ENCODE results near the gene TMEM54.
A peak's percentile ranks its signal among the peaks of the same experiment; 100 is the strongest.

The TMEM54 gene

GRCh38 chr1:32881871-32882850, 19.0 kb downstream of the TMEM54 start (continued):
- TF ChIP-seq, protein P1, sequence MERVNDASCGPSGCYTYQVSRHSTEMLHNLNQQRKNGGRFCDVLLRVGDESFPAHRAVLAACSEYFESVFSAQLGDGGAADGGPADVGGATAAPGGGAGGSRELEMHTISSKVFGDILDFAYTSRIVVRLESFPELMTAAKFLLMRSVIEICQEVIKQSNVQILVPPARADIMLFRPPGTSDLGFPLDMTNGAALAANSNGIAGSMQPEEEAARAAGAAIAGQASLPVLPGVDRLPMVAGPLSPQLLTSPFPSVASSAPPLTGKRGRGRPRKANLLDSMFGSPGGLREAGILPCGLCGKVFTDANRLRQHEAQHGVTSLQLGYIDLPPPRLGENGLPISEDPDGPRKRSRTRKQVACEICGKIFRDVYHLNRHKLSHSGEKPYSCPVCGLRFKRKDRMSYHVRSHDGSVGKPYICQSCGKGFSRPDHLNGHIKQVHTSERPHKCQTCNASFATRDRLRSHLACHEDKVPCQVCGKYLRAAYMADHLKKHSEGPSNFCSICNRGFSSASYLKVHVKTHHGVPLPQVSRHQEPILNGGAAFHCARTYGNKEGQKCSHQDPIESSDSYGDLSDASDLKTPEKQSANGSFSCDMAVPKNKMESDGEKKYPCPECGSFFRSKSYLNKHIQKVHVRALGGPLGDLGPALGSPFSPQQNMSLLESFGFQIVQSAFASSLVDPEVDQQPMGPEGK (tag by site-specific recombination; IDR thresholded peaks at IDR 0.05) = no peak
- TF ChIP-seq ZNF416 (tag by site-specific recombination; IDR thresholded peaks at IDR 0.05) = no peak

- TF ChIP-seq ZNF514 (tag by site-specific recombination; IDR thresholded peaks at IDR 0.05) (no peak), ZFHX2 (tag by site-specific recombination; conservative IDR thresholded peaks at IDR 0.05) (0 out of 2 replicates have a peak, but pooled peaks have one; percentile 6), SP3 (tag by site-specific recombination; IDR thresholded peaks at IDR 0.05) (peak; percentile 51), SP2 (tag by site-specific recombination; IDR thresholded peaks at IDR 0.05) (peak; percentile 52)
- TF ChIP-seq, protein P2, sequence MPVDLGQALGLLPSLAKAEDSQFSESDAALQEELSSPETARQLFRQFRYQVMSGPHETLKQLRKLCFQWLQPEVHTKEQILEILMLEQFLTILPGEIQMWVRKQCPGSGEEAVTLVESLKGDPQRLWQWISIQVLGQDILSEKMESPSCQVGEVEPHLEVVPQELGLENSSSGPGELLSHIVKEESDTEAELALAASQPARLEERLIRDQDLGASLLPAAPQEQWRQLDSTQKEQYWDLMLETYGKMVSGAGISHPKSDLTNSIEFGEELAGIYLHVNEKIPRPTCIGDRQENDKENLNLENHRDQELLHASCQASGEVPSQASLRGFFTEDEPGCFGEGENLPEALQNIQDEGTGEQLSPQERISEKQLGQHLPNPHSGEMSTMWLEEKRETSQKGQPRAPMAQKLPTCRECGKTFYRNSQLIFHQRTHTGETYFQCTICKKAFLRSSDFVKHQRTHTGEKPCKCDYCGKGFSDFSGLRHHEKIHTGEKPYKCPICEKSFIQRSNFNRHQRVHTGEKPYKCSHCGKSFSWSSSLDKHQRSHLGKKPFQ (tag by site-specific recombination; IDR thresholded peaks at IDR 0.05) = no peak
- ChIA-PET POLR2A (no interaction called here), CTCF (interaction anchor here (0.6 to 1.8 kb wide), 4 partner anchors 10 to 461 kb away, joined by 3 to 7 read pairs (median 4); no protein-coding TSS in a partner anchor)
- no peaks in the 10 kb centered on the region for H3K36me3 ChIP-seq (ENCODE audit: control insufficient read depth in 2 of 2, insufficient read depth in 1 of 2, low read length in 2 of 2)
- H3K27ac ChIP-seq (ENCODE audit: extremely low read depth, low read depth, low read length) = no peak overlapping the region
- no peaks in the 10 kb centered on the region for H3K9me3 ChIP-seq (ENCODE audit: control insufficient read depth, insufficient read depth, low read depth, low read length)
- H3K4me1 ChIP-seq (ENCODE audit: control insufficient read depth, insufficient read depth, low read length) = no peaks in the 10 kb centered on the region
- H3K4me3 ChIP-seq (ENCODE audit: low read depth, low read length) = no peak overlapping the region
These were observed 19.9 kb downstream of the TMEM54 start for GRCh38 chr1:32881291-32881690.

- no peaks in the 10 kb centered on the region for H3K9me3 ChIP-seq (ENCODE audit: control insufficient read depth, insufficient read depth, low read depth, low read length)
- ChIA-PET CTCF (interaction anchor here (0.5 to 1.1 kb wide), 6 partner anchors 14 to 176 kb away, joined by 3 to 5 read pairs (median 3); no protein-coding TSS in a partner anchor), POLR2A (no interaction called here)
- TF ChIP-seq ZNF837 (tag by site-specific recombination; IDR thresholded peaks at IDR 0.05) (no peak), MEIS1 (CRISPR knock-in tag; IDR thresholded peaks at IDR 0.05; ENCODE audit: borderline replicate concordance) (no peak), ZNF37A (tag by site-specific recombination; IDR thresholded peaks at IDR 0.05) (no peak), GLIS1 (tag by site-specific recombination; IDR thresholded peaks at IDR 0.05) (peak; percentile 78), HOXA7 (CRISPR knock-in tag; IDR thresholded peaks at IDR 0.05; ENCODE audit: borderline replicate concordance) (no peak), ZNF501 (tag by site-specific recombination; IDR thresholded peaks at IDR 0.05) (no peak)
- TF ChIP-seq, protein P3, sequence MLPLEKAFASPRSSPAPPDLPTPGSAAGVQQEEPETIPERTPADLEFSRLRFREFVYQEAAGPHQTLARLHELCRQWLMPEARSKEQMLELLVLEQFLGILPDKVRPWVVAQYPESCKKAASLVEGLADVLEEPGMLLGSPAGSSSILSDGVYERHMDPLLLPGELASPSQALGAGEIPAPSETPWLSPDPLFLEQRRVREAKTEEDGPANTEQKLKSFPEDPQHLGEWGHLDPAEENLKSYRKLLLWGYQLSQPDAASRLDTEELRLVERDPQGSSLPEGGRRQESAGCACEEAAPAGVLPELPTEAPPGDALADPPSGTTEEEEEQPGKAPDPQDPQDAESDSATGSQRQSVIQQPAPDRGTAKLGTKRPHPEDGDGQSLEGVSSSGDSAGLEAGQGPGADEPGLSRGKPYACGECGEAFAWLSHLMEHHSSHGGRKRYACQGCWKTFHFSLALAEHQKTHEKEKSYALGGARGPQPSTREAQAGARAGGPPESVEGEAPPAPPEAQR (tag by site-specific recombination; IDR thresholded peaks at IDR 0.05) = no peak
- H3K27ac ChIP-seq (ENCODE audit: extremely low read depth, low read depth, low read length) = no peak overlapping the region
- H3K4me1 ChIP-seq (ENCODE audit: control insufficient read depth, insufficient read depth, low read length) = no peaks in the 10 kb centered on the region
- H3K36me3 ChIP-seq (ENCODE audit: control insufficient read depth in 2 of 2, insufficient read depth in 1 of 2, low read length in 2 of 2) = no peaks in the 10 kb centered on the region
- no peak overlapping the region for H3K4me3 ChIP-seq (ENCODE audit: low read depth, low read length)
These were observed 22.6 kb downstream of the TMEM54 start for GRCh38 chr1:32878637-32879041.

All from HEK293 (cell line).